ENCODE measurements around the gene SLIT3.

The SLIT3 gene

DNA sequence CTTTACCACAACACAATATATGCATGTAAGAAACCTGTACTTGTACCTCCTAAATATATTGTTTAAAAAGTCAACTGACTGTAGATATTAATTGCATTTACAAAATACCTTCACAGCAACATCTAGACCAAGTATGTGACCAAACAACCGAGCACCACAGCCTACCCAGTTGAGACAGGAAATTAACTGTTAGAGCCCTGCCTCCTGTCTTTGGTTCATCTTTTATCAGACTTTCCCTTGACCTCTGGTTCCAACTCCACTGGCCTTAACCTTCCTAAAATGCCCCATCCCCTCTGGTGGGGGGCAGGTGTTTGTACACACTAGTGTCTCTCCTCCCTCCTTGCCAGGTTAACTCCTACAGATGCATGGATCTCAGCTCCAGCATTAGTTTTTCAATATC lies 566.8 kb downstream of the SLIT3 start:
- TF ChIP-seq, protein P1, sequence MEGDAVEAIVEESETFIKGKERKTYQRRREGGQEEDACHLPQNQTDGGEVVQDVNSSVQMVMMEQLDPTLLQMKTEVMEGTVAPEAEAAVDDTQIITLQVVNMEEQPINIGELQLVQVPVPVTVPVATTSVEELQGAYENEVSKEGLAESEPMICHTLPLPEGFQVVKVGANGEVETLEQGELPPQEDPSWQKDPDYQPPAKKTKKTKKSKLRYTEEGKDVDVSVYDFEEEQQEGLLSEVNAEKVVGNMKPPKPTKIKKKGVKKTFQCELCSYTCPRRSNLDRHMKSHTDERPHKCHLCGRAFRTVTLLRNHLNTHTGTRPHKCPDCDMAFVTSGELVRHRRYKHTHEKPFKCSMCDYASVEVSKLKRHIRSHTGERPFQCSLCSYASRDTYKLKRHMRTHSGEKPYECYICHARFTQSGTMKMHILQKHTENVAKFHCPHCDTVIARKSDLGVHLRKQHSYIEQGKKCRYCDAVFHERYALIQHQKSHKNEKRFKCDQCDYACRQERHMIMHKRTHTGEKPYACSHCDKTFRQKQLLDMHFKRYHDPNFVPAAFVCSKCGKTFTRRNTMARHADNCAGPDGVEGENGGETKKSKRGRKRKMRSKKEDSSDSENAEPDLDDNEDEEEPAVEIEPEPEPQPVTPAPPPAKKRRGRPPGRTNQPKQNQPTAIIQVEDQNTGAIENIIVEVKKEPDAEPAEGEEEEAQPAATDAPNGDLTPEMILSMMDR (conservative IDR thresholded peaks at IDR 0.05; ENCODE audit: low read depth, low read length), result no peak

DNA sequence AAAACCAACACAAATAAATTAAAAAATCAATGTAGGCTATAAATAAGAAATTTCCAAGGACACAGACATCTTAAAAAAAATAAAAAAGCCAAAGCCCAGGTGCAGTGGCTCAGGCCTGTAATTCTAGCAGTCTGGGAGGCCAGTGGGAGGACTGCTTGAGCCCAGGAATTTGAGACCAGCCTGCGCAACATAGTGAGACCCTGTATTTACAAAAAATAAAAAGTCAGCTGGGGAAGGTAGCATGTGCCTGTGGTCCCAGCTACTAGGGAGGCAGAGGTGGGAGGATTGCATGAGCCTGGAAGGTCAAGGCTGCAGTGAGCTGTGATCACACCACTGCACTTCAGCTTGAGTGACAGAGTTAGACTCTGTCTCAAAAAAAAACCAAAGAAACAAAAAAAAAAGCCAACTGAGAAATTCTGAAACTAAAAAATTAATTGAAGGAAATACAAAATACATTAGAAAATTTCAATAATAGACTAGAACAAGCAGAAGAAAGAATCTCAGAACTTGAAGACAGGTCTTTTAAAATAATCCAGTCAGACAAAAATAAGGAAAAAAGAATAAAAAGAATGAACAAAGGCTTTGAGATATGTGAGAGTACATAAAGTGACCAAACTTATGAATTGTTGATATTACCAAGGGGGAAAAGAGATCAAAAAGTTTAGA lies 572.3 kb downstream of the SLIT3 start:
- TF ChIP-seq, protein P1 (conservative IDR thresholded peaks at IDR 0.05; ENCODE audit: low read depth, low read length), result no peak
- no peak overlapping the region for H3K4me3 ChIP-seq (ENCODE audit: low read depth, low read length)
- DNase-seq (ENCODE audit: low read depth), result no peak

More for the DNA sequence above, 566.8 kb downstream of the SLIT3 start:
- H3K4me3 ChIP-seq (ENCODE audit: low read depth, low read length), result no peak overlapping the region
- no peak for DNase-seq (ENCODE audit: low read depth)

DNA sequence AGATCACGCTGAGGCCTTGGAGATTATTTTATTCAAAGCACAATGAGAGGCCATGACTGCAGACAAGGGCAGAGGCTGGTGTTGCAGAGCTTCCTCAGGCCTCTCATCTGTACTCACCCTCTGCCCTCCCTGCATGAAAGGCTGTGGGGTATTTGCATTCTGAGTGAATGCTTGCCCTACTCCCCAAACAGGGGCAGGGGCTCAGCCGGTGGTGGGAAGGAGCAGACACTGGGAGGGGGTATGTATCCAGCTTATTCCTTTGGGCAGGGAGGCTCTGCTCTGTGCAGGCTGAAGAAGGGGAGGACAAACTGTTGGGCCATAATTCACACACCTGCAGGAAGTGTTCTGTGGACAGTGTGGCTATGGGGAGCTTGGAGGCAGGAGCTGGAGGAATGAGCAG lies 573.4 kb downstream of the SLIT3 start:
- no peak overlapping the region for H3K4me3 ChIP-seq (ENCODE audit: low read depth, low read length)
- TF ChIP-seq, protein P1 (conservative IDR thresholded peaks at IDR 0.05; ENCODE audit: low read depth, low read length), result no peak
- DNase-seq (ENCODE audit: low read depth), result no peak

DNA sequence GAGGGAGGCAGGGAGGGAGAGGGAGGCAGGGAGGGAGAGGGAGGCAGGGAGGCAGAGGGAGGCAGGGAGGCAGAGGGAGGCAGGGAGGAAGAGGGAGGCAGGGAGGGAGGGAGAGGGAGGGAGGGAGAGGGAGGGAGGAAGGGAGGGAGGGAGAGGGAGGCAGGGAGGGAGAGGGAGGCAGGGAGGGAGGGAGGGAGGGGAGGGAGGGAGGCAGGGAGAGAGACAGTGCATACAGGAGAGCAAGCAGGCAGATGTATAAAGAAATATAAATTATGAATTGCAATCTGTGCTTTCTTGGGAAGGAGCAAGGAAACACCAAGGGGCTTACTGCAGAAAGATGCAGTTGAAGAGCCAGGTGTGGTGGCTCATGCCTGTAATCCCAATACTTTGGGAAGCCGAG lies 574.6 kb downstream of the SLIT3 start:
- no peak overlapping the region for H3K4me3 ChIP-seq (ENCODE audit: low read depth, low read length)
- DNase-seq (ENCODE audit: low read depth), result no peak
- TF ChIP-seq, protein P1 (conservative IDR thresholded peaks at IDR 0.05; ENCODE audit: low read depth, low read length), result no peak

DNA sequence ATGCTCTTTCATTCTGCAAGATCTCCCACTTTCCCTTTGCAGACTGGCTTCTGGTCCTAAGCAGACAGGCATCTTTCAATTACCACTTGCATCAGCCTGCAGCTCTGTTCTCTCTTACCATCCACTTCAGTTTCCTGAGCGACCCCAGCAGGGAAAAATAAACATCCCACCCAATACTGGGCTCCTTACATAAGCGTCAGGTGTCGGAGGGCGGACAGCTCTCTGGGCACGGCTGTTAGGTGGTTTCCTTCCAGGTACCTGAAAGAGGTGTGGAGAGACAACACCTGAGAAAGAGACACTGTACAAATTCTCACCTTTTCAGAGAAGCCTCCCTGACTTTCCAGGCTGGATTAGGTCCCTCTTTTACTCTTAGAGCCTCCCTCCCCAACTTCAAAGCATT lies 576.7 kb downstream of the SLIT3 start:
- H3K4me3 ChIP-seq (ENCODE audit: low read depth, low read length), result no peak overlapping the region
- TF ChIP-seq, protein P1 (conservative IDR thresholded peaks at IDR 0.05; ENCODE audit: low read depth, low read length), result no peak
- no peak for DNase-seq (ENCODE audit: low read depth)

DNA sequence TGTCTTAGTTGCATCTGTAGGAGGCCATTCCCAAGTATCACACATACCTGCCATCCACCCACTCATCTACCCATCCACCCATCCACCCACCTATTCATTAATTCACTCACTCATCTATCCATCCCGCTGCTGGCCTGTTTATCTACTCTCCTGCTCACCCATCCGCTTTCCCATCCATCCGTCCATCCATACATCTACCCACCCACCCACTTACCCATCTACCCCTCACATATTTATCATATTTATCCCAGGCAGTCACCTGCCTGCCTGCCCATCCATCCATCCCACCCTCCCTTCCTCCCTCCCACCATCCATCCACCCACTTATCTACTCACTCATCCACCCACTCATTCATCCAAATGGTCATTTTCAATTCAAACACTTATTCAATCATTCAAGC lies 577.9 kb downstream of the SLIT3 start:
- DNase-seq (ENCODE audit: low read depth), result no peak
- no peak overlapping the region for H3K4me3 ChIP-seq (ENCODE audit: low read depth, low read length)
- TF ChIP-seq, protein P1 (conservative IDR thresholded peaks at IDR 0.05; ENCODE audit: low read depth, low read length), result no peak

DNA sequence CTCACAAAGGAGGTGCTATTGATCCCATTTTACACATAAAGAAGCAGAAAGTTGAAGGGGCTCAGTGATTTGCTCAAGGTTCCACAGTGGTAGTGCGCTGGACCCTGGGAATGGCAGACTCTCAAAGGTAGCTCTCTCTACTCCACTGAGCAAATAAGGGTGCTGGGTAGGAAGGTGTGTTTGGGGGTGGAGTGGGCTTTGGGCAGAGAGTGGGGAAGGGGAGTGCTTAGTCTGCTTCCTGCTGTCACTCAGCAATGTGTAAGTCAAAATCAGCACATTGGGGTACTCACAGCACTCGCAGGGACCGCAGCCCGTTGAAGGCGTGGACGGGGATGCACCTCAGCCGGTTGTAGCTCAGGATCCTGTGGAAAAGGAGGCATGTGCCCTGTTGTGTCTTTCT lies 579.0 kb downstream of the SLIT3 start:
- H3K4me3 ChIP-seq (ENCODE audit: low read depth, low read length), result no peak overlapping the region
- DNase-seq (ENCODE audit: low read depth), result no peak
- TF ChIP-seq, protein P1 (conservative IDR thresholded peaks at IDR 0.05; ENCODE audit: low read depth, low read length), result no peak
